Breast epithelium (tissue), 4 donors: ENCODE measurements around the gene FBN2. TPM values are rescaled to one million over a fixed set of nuclear protein-coding genes. Genes with fewer than 3 reads are reported as not detected.
"Not testable (repeated sequence)": the region's sequence is repeated elsewhere in the genome, so short reads cannot be mapped to it uniquely, and the experiment has no call there.

ENCODE experiments used
- DNase-seq, 2 donors: peaks; one replicate each; pipeline ENCODE4 v3.0.0-alpha.2; 2019; ENCODE audit warnings: low spot score in 2 of 2
- H3K27ac ChIP-seq, 2 donors: fragments of 200-600 bp; sonication (generic) in 1 of 2; one replicate each; pipeline ENCODE4 v1.5.1; 2016 to 2019; ENCODE audit warnings: mild to moderate bottlenecking in 1 of 2
- H3K27me3 ChIP-seq, 2 donors: fragments of 200-600 bp; sonication (generic) in 1 of 2; one replicate each; pipeline versions ENCODE4 v1.5.1 to v1.6.0; 2017 to 2019; ENCODE audit warnings: control low read depth in 1 of 2, mild to moderate bottlenecking in 1 of 2
- H3K36me3 ChIP-seq: fragments of 200-600 bp; one replicate; pipeline ENCODE4 v1.5.1; 2019
- H3K4me1 ChIP-seq, 2 donors: fragments of 200-600 bp; sonication (generic); one replicate each; pipeline ENCODE4 v1.5.1; 2016 to 2019; ENCODE audit warnings: control low read depth in 1 of 2
- H3K4me3 ChIP-seq, 3 donors: fragments of 200-600 bp; sonication (generic); 1 replicate in 2 of 3; 2 replicates in 1 of 3; pipeline ENCODE4 v1.5.1; 2016 to 2019; ENCODE audit warnings: mild to moderate bottlenecking in 3 of 3, moderate library complexity in 2 of 3
- H3K9me3 ChIP-seq, 2 donors: fragments of 200-600 bp; sonication (generic) in 1 of 2; one replicate each; pipeline ENCODE4 v1.5.1; 2016 to 2019; ENCODE audit warnings: control low read depth in 1 of 2
- POLR2A ChIP-seq: fragments of 450-650 bp; IDR thresholded peaks from one replicate; pipeline ENCODE4 v1.6.1; 2016; ENCODE audit warnings: antibody characterized with exemption, mild to moderate bottlenecking, moderate library complexity
- POLR2AphosphoS5 ChIP-seq, 3 donors: sonication (generic); formaldehyde crosslinking; IDR thresholded peaks; one replicate each; pipeline ENCODE4 v1.6.1; 2017; ENCODE audit warnings: antibody characterized with exemption in 3 of 3
- intact Hi-C: fragments of 100-400 bp; cut with DNase I; formaldehyde crosslinking; loops from one replicate; pipeline ENCODE4 v1.15.1; 2023; ENCODE audit warnings: low total_unique reads
- total RNA-seq, 3 donors: library from RNA; depleted of rRNA; stranded (reverse); fragments of >200 nt; gene quantifications; one replicate each; pipeline ENCODE4 v1.1.0, GENCODE V29; 2016
- TF ChIP-seq, protein P1 (sequence below), 3 donors: fragments of 450-650 bp; IDR thresholded peaks; one replicate each; pipeline ENCODE4 v1.5.1; 2016 to 2017; ENCODE audit warnings: antibody characterized with exemption in 3 of 3, mild to moderate bottlenecking in 3 of 3, moderate library complexity in 3 of 3

Gene FBN2
- total RNA-seq, 3 donors from 2014 or later: 0.88 to 7.5 (median 1.8) TPM

DNA sequence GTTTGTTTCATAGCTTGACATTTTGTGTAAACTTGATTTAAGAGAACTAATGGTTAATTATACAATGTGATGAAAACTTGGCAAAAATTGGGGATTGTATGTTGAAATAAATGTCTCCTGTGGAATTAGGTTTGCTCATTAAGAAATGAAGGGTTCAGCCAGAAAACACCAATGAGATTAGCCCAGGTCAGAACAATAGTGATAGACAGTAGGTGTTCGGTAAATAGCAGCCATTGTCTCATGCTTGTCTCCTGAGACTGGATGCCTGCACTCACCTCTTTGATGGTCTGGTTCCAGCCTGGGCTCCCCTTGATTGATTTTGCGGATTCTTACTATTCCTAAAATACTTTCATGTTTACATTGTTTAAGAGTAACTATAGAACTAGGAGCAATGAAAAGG, 135.5 kb downstream of the FBN2 start:
- Histone ChIP-seq H3K27ac (no peak overlapping the region), H3K9me3 (no peaks in the 10 kb centered on the region), H3K4me3 (no peak overlapping the region), H3K4me1 (no peaks in the 10 kb centered on the region), H3K36me3 (no peaks in the 10 kb centered on the region), H3K27me3 (no peaks in the 10 kb centered on the region)
- TF ChIP-seq POLR2AphosphoS5 (IDR thresholded peaks at IDR 0.05) (no peak), POLR2A (no peak)
- TF ChIP-seq, protein P1, sequence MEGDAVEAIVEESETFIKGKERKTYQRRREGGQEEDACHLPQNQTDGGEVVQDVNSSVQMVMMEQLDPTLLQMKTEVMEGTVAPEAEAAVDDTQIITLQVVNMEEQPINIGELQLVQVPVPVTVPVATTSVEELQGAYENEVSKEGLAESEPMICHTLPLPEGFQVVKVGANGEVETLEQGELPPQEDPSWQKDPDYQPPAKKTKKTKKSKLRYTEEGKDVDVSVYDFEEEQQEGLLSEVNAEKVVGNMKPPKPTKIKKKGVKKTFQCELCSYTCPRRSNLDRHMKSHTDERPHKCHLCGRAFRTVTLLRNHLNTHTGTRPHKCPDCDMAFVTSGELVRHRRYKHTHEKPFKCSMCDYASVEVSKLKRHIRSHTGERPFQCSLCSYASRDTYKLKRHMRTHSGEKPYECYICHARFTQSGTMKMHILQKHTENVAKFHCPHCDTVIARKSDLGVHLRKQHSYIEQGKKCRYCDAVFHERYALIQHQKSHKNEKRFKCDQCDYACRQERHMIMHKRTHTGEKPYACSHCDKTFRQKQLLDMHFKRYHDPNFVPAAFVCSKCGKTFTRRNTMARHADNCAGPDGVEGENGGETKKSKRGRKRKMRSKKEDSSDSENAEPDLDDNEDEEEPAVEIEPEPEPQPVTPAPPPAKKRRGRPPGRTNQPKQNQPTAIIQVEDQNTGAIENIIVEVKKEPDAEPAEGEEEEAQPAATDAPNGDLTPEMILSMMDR (IDR thresholded peaks at IDR 0.05): no peak
- intact Hi-C loops: no loop called here
- DNase-seq: no peak

DNA sequence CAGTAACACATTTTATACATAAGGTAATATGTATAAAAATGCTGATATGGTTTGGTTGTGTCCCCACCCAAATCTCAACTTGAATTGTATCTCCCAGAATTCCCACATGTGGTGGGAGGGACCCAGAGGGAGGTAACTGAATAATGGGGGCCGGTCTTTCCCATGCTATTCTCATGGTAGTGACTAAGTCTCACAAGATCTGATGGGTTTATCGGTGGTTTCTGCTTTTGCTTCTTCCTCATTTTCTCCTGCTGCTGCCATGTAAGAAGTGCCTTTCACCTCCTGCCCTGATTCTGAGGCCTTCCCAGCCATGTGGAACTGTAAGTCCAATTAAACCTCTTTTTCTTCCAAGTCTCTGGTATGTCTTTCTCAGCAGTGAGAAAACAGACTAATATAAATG, 137.3 kb downstream of the FBN2 start:
- DNase-seq, intact Hi-C loops, H3K27ac ChIP-seq, H3K4me3 ChIP-seq, H3K27me3 ChIP-seq, H3K9me3 ChIP-seq, H3K36me3 ChIP-seq, H3K4me1 ChIP-seq: not testable (repeated sequence)

DNA sequence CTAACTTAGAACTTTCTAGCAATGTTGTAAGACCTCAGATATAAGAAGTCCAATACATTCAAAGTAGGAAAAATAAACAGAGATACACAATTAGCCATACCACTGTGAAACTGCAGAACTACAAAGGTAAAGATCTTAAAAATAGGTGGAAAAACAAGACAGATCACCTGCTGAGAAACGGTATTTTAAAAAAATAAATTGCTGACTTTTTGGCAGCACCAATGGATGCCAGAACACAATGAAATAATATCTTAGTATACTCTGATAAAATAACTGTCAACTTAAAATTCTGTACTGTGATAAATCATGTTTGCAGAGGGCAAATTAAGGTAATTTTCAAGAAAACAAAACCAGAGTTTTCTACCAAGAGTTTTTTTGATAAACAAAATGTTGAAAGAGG, 138.9 kb downstream of the FBN2 start:
- no peaks in the 10 kb centered on the region for H3K4me1 ChIP-seq
- H3K4me3 ChIP-seq: no peak overlapping the region
- TF ChIP-seq POLR2A (no peak), POLR2AphosphoS5 (IDR thresholded peaks at IDR 0.05) (no peak)
- TF ChIP-seq, protein P1 (IDR thresholded peaks at IDR 0.05): no peak
- no peak overlapping the region for H3K27ac ChIP-seq
- H3K27me3 ChIP-seq: no peaks in the 10 kb centered on the region
- no peaks in the 10 kb centered on the region for H3K36me3 ChIP-seq
- H3K9me3 ChIP-seq: no peaks in the 10 kb centered on the region
- DNase-seq: no peak
- intact Hi-C loops: loop anchor here (2.0 kb wide), 1 partner anchor 56 kb away; no protein-coding TSS in a partner anchor

DNA sequence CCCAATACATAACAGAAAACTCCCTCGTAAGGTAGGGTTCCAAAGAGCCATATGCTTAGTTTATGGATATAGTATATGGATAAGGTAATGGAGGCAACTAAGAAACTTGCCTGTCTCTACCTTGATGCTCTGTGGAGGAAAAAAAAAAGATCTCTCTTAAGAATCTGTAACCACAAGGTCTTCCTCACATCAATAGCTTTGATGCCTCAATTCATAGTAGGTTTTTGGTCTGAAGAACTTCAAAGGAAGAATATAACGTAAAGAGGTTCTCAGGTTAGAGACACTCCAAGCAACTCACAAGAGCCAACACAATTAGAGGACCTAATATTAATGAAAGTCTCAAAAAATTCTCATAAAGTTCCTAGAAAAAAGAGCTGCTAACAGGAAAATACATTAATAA, 140.2 kb downstream of the FBN2 start:
- H3K9me3 ChIP-seq: no peaks in the 10 kb centered on the region
- intact Hi-C loops: loop anchor here (2.0 kb wide), 1 partner anchor 55 kb away; no protein-coding TSS in a partner anchor
- no peak for DNase-seq
- H3K27me3 ChIP-seq: no peaks in the 10 kb centered on the region
- TF ChIP-seq, protein P1 (IDR thresholded peaks at IDR 0.05): no peak
- TF ChIP-seq POLR2AphosphoS5 (IDR thresholded peaks at IDR 0.05): no peak
- H3K4me1 ChIP-seq: no peaks in the 10 kb centered on the region
- H3K27ac ChIP-seq: no peak overlapping the region
- H3K36me3 ChIP-seq: no peaks in the 10 kb centered on the region
- no peak overlapping the region for H3K4me3 ChIP-seq

DNA sequence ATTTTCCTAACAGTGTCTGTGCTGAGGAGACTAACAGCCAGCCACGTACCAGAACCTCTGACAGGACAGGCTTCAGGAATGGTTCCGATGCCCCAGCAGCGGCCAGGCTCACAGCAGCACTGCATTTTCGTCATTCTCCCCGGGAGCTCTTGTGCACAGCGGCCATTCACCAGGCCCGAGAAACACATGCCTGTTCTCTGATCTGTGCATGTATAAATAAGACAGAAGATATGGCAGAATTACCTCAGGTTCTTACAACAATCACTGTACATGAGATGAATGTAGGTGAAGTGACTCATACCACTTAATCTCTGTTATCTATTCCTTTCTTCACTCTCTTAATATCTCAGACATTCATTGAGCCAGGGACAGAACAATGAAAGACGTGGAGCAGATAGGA, 143.0 kb downstream of the FBN2 start:
- Histone ChIP-seq H3K36me3 (no peaks in the 10 kb centered on the region), H3K27ac (no peak overlapping the region), H3K27me3 (no peaks in the 10 kb centered on the region), H3K9me3 (no peaks in the 10 kb centered on the region), H3K4me3 (no peak overlapping the region), H3K4me1 (no peaks in the 10 kb centered on the region)
- intact Hi-C loops: no loop called here
- no peak for DNase-seq
- TF ChIP-seq POLR2AphosphoS5 (IDR thresholded peaks at IDR 0.05): no peak
- no peak for TF ChIP-seq POLR2A
- TF ChIP-seq, protein P1 (IDR thresholded peaks at IDR 0.05): no peak

DNA sequence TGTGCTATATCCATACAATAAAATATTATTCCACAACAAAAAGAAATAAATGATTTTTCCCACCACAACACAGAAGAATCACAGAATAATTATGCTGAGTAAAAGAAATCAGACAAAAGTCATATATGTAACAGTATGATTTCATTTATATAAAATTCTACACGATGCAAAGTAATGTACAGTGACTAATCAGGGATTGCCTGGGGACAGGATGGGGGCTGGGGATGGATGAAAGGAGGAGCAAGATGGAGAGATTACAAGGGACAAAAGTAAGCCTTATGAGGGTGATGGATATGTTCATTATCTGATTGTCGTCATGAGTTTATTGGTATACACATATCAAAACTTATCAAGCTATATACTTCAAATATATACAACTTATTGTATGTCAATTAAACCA, 154.0 kb downstream of the FBN2 start:
- H3K9me3 ChIP-seq: no peaks in the 10 kb centered on the region
- TF ChIP-seq POLR2A: no peak
- TF ChIP-seq POLR2AphosphoS5 (IDR thresholded peaks at IDR 0.05): no peak
- TF ChIP-seq, protein P1 (IDR thresholded peaks at IDR 0.05): no peak
- H3K27ac ChIP-seq: no peak overlapping the region
- no peaks in the 10 kb centered on the region for H3K27me3 ChIP-seq
- intact Hi-C loops: no loop called here
- H3K4me3 ChIP-seq: no peak overlapping the region
- no peaks in the 10 kb centered on the region for H3K4me1 ChIP-seq
- no peak for DNase-seq
- no peaks in the 10 kb centered on the region for H3K36me3 ChIP-seq
